Mesenchymal stem cell (in vitro differentiated cells and primary cell): ENCODE measurements around the gene DUOXA2.
"Not testable (repeated sequence)": the region's sequence is repeated elsewhere in the genome, so short reads cannot be mapped to it uniquely, and the experiment has no call there.

ENCODE experiments used
- DNase-seq: peaks from one replicate; pipeline ENCODE4 v3.0.0-alpha.2; 2013
- H2AFZ ChIP-seq: one replicate; pipeline ENCODE4 v1.6.1; 2013; ENCODE audit warnings: low read depth, mild to moderate bottlenecking, control low read depth, inconsistent platforms, low read length, moderate library complexity
- H2AK5ac ChIP-seq: 2 replicates; pipeline ENCODE4 v1.6.1; 2013; ENCODE audit warnings: low read length, moderate library complexity, mild to moderate bottlenecking, inconsistent platforms; ENCODE audit not compliant: severe bottlenecking
- H2BK120ac ChIP-seq: one replicate; pipeline ENCODE4 v1.6.1; 2013; ENCODE audit warnings: low read depth, mild to moderate bottlenecking, inconsistent platforms, low read length, moderate library complexity
- H2BK12ac ChIP-seq, 2 experiments: one replicate each; pipeline ENCODE4 v1.6.1; 2013; ENCODE audit warnings: inconsistent platforms in 2 of 2, low read length in 2 of 2, mild to moderate bottlenecking in 2 of 2, moderate library complexity in 2 of 2, control low read depth in 1 of 2
- H2BK15ac ChIP-seq: one replicate; pipeline ENCODE4 v1.6.1; 2013; ENCODE audit warnings: mild to moderate bottlenecking, low read depth, inconsistent platforms; ENCODE audit not compliant: poor library complexity, severe bottlenecking
- H2BK5ac ChIP-seq: 2 replicates; pipeline ENCODE4 v1.6.1; 2013; ENCODE audit warnings: low read depth, mild to moderate bottlenecking, low read length, control low read depth, inconsistent platforms; ENCODE audit not compliant: poor library complexity, severe bottlenecking
- H3K14ac ChIP-seq, 2 experiments: one replicate each; pipeline ENCODE4 v1.6.1; 2013; ENCODE audit warnings: inconsistent platforms in 2 of 2, low read length in 2 of 2, control low read depth in 1 of 2, mild to moderate bottlenecking in 1 of 2, moderate library complexity in 1 of 2
- H3K18ac ChIP-seq, 2 experiments: one replicate each; pipeline ENCODE4 v1.6.1; 2013; ENCODE audit warnings: inconsistent platforms in 2 of 2, low read length in 2 of 2, control low read depth in 1 of 2, low read depth in 1 of 2, mild to moderate bottlenecking in 1 of 2
- H3K23ac ChIP-seq, 2 experiments: one replicate each; pipeline ENCODE4 v1.6.1; 2013; ENCODE audit warnings: inconsistent platforms in 2 of 2, low read length in 2 of 2, mild to moderate bottlenecking in 2 of 2, moderate library complexity in 2 of 2, control low read depth in 1 of 2
- H3K27ac ChIP-seq: 2 replicates; pipeline ENCODE4 v1.5.1; 2013; ENCODE audit warnings: mild to moderate bottlenecking, moderate library complexity, low read length, control low read depth, inconsistent platforms; ENCODE audit not compliant: poor library complexity, severe bottlenecking
- H3K27me3 ChIP-seq, 2 experiments: 2 replicates each; pipeline versions ENCODE4 v1.6.1 to v1.7.0; 2013; ENCODE audit warnings: low read length in 2 of 2, mild to moderate bottlenecking in 2 of 2, moderate library complexity in 2 of 2, control low read depth in 1 of 2, inconsistent platforms in 1 of 2; ENCODE audit not compliant: control insufficient read depth in 1 of 2, insufficient read depth in 1 of 2
- H3K36me3 ChIP-seq, 2 experiments: 2 replicates each; pipeline versions ENCODE4 v1.6.1 to v1.7.0; 2013; ENCODE audit warnings: low read length in 2 of 2, control low read depth in 1 of 2, inconsistent platforms in 1 of 2, low read depth in 1 of 2, mild to moderate bottlenecking in 1 of 2; ENCODE audit not compliant: insufficient read depth in 2 of 2, control insufficient read depth in 1 of 2
- H3K4ac ChIP-seq, 2 experiments: one replicate each; pipeline ENCODE4 v1.6.1; 2013; ENCODE audit warnings: inconsistent platforms in 2 of 2, low read length in 2 of 2, mild to moderate bottlenecking in 2 of 2, moderate library complexity in 2 of 2, control low read depth in 1 of 2, low read depth in 1 of 2
- H3K4me1 ChIP-seq: 2 replicates; pipeline ENCODE4 v1.6.1; 2013; ENCODE audit warnings: low read depth, low read length, control low read depth; ENCODE audit not compliant: control insufficient read depth, insufficient read depth
- H3K4me2 ChIP-seq: 2 replicates; pipeline ENCODE4 v1.6.1; 2013; ENCODE audit warnings: low read length, mild to moderate bottlenecking, inconsistent platforms; ENCODE audit not compliant: poor library complexity, severe bottlenecking
- H3K4me3 ChIP-seq, 2 experiments: 2 replicates each; pipeline versions ENCODE4 v1.5.1 to v1.7.0; 2013; ENCODE audit warnings: low read length in 2 of 2, mild to moderate bottlenecking in 2 of 2, control low read depth in 1 of 2, low read depth in 1 of 2; ENCODE audit not compliant: insufficient read depth in 1 of 2
- H3K79me1 ChIP-seq: replicated peaks from 2 replicates; pipeline ENCODE4 v1.6.1; 2013; ENCODE audit warnings: mild to moderate bottlenecking, control low read depth, low read length, inconsistent platforms; ENCODE audit not compliant: poor library complexity, severe bottlenecking
- H3K9ac ChIP-seq: 2 replicates; pipeline ENCODE4 v1.7.0; 2013; ENCODE audit warnings: mild to moderate bottlenecking, low read length, moderate library complexity
- H3K9me3 ChIP-seq: 2 replicates; pipeline ENCODE4 v1.7.0; 2013; ENCODE audit warnings: mild to moderate bottlenecking, low read length; ENCODE audit not compliant: control insufficient read depth
- H4K8ac ChIP-seq: one replicate; pipeline ENCODE4 v1.6.1; 2013; ENCODE audit warnings: inconsistent platforms, mild to moderate bottlenecking, low read length, moderate library complexity
- H4K91ac ChIP-seq: one replicate; pipeline ENCODE4 v1.6.1; 2013; ENCODE audit warnings: mild to moderate bottlenecking, low read length, inconsistent platforms
- WGBS: methylation state at CpG from one replicate; pipeline ENCODE4 v1.1.7; 2013; ENCODE audit warnings: mixed read lengths; 5-methylcytosine and 5-hydroxymethylcytosine counted together

The DUOXA2 gene

GRCh38 chr15:45134682-45135604 lies 20.8 kb downstream of the DUOXA2 start:
- Histone ChIP-seq H3K4ac (no peak overlapping the region), H2BK120ac (no peak overlapping the region), H4K91ac (no peak overlapping the region), H4K8ac (no peak overlapping the region), H2BK15ac (no peak overlapping the region), H3K14ac (no peak overlapping the region), H3K18ac (no peak overlapping the region), H3K23ac (no peak overlapping the region), H3K4me2 (no peak overlapping the region), H3K27me3 (peaks cover 60 to 74% of the 10 kb centered on the region in 2 experiments), H3K27ac (no peak overlapping the region), H3K4me3 (no peak overlapping the region), H2BK12ac (no peak overlapping the region), H2AK5ac (no peak overlapping the region), H3K4me1 (peaks cover 3% of the 10 kb centered on the region), H3K79me1 (no peaks in the 10 kb centered on the region), H2BK5ac (no peak overlapping the region), H3K36me3 (no peaks in the 10 kb centered on the region), H3K9me3 (no peaks in the 10 kb centered on the region), H2AFZ (no peak overlapping the region), H3K9ac (no peak overlapping the region)
- DNase-seq = no peak
- WGBS = 15% methylated on average over 35 of the region's 57 CpGs

- not testable (repeated sequence) for H3K4me3 ChIP-seq, H3K27ac ChIP-seq, H3K23ac ChIP-seq, H3K4ac ChIP-seq, H4K91ac ChIP-seq, H4K8ac ChIP-seq, H2BK5ac ChIP-seq, H3K9me3 ChIP-seq, H2AFZ ChIP-seq, H2AK5ac ChIP-seq, H2BK120ac ChIP-seq, H3K9ac ChIP-seq, H3K4me1 ChIP-seq, H2BK12ac ChIP-seq, H3K36me3 ChIP-seq, H3K14ac ChIP-seq, H3K18ac ChIP-seq, H2BK15ac ChIP-seq, H3K79me1 ChIP-seq, DNase-seq, H3K4me2 ChIP-seq
- 20% methylated on average over 2 of the region's 37 CpGs for WGBS
- peaks cover 51 to 65% of the 10 kb centered on the region in 2 experiments for H3K27me3 ChIP-seq
Observed at GRCh38 chr15:45135705-45136377, 21.7 kb downstream of the DUOXA2 start.

- Histone ChIP-seq H4K91ac (no peak overlapping the region), H3K79me1 (no peaks in the 10 kb centered on the region), H3K27me3 (peaks cover 46 to 63% of the 10 kb centered on the region in 2 experiments), H3K4ac (no peak overlapping the region), H2BK120ac (no peak overlapping the region), H4K8ac (no peak overlapping the region), H3K36me3 (no peaks in the 10 kb centered on the region), H3K14ac (no peak overlapping the region), H3K9me3 (no peaks in the 10 kb centered on the region), H3K4me1 (peaks cover 3% of the 10 kb centered on the region), H2BK5ac (no peak overlapping the region), H2BK15ac (no peak overlapping the region), H3K18ac (no peak overlapping the region), H3K27ac (no peak overlapping the region), H2AK5ac (no peak overlapping the region), H3K4me2 (no peak overlapping the region), H3K23ac (no peak overlapping the region), H2AFZ (no peak overlapping the region), H3K9ac (no peak overlapping the region), H3K4me3 (no peak overlapping the region), H2BK12ac (no peak overlapping the region)
- DNase-seq = no peak
- WGBS = 20% methylated on average over 6 of the region's 10 CpGs
Observed at GRCh38 chr15:45136378-45136764, 22.2 kb downstream of the DUOXA2 start.

- Histone ChIP-seq H3K27ac (no peak overlapping the region), H3K4ac (no peak overlapping the region), H3K9me3 (no peaks in the 10 kb centered on the region), H3K4me1 (peaks cover 3% of the 10 kb centered on the region), H3K23ac (no peak overlapping the region), H3K36me3 (no peaks in the 10 kb centered on the region), H4K8ac (no peak overlapping the region), H2AK5ac (no peak overlapping the region), H3K4me3 (no peak overlapping the region), H3K27me3 (peaks cover 40 to 51% of the 10 kb centered on the region in 2 experiments), H3K79me1 (no peaks in the 10 kb centered on the region), H4K91ac (no peak overlapping the region), H3K4me2 (no peak overlapping the region), H2BK15ac (no peak overlapping the region), H2BK5ac (no peak overlapping the region), H2BK12ac (no peak overlapping the region), H3K9ac (no peak overlapping the region), H3K14ac (no peak overlapping the region), H2BK120ac (no peak overlapping the region), H2AFZ (no peak overlapping the region), H3K18ac (no peak overlapping the region)
- no peak for DNase-seq
- 84% methylated on average over 8 of the region's 8 CpGs for WGBS
Observed at GRCh38 chr15:45137703-45138102, 23.6 kb downstream of the DUOXA2 start.
